Upper lobe of left lung (tissue), 4 donors: ENCODE measurements around the gene ADGRV1.

Source experiments
- CTCF ChIP-seq, 6 experiments: fragments of 450-650 bp in 4 of 6; fragments of 200-600 bp in 2 of 6; sonication (generic) in 2 of 6; IDR thresholded peaks; one replicate each; pipeline ENCODE4 v1.5.1; 2016 to 2019; ENCODE audit warnings: antibody characterized with exemption in 6 of 6
- POLR2A ChIP-seq, 4 donors: fragments of 450-650 bp; IDR thresholded peaks; one replicate each; pipeline ENCODE4 v1.5.1; 2016 to 2017; ENCODE audit warnings: antibody characterized with exemption in 4 of 4, mild to moderate bottlenecking in 2 of 4

- TF ChIP-seq CTCF (IDR thresholded peaks at IDR 0.05) (no peak), POLR2A (IDR thresholded peaks at IDR 0.05) (no peak)
These were observed 553.1 kb downstream of the ADGRV1 start for GRCh38 chr5:91111473-91112238.
